Measurements from ENCODE around the gene RBM47.

RBM47 gene

GRCh38 chr4:40579983-40580382, 49.7 kb downstream of the RBM47 start:
- no peak for TF ChIP-seq EP300 (IDR thresholded peaks at IDR 0.05; ENCODE audit: borderline replicate concordance)
- no peak for TF ChIP-seq USF1 (IDR thresholded peaks at IDR 0.05)
- no peak for TF ChIP-seq FOXM1 (IDR thresholded peaks at IDR 0.05; ENCODE audit: borderline replicate concordance, low read depth)
- TF ChIP-seq RAD21 (IDR thresholded peaks at IDR 0.05; ENCODE audit: low read depth): no peak
- no peak for TF ChIP-seq TCF12 (IDR thresholded peaks at IDR 0.05; ENCODE audit: low read depth)
- TF ChIP-seq YY1 (IDR thresholded peaks at IDR 0.05; ENCODE audit: low read depth): no peak
- no peak for TF ChIP-seq ZBTB7A (IDR thresholded peaks at IDR 0.05; ENCODE audit: low read depth)
- no peak for TF ChIP-seq REST (IDR thresholded peaks at IDR 0.05; ENCODE audit: low read depth)
- TF ChIP-seq, protein P1, sequence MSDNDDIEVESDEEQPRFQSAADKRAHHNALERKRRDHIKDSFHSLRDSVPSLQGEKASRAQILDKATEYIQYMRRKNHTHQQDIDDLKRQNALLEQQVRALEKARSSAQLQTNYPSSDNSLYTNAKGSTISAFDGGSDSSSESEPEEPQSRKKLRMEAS (IDR thresholded peaks at IDR 0.05): no peak
- TF ChIP-seq CEBPB (IDR thresholded peaks at IDR 0.05): no peak

DNA sequence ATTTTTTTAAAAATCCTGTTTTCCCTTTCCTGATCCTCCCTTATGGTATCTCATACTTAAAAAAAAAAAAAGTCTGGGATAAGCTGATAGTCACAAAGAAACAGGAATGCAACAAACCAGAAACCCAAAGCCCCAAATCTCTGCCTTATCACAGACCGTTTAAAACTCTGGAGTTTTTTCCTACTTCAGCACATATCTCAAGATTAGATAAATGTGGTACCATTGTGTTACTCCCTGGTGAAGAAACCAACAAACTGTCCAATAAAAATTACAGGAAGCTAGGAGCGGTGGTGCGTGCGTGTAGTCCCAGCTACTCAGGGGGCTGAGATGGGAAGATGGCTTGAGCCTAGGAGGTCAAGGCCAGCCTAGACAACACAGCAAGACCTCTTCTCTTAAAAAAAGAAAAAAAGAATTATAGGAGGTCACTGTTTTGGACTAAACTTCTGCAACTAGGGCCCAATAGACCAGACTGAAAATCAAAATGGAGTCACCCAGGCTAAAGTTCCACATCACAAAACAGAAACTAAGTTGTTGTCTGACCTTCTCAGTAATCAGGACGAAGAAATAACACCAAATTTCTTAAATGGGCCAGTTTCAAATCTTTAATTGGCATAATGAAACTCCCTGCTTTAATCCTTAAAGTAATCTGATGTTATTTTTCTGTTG, 51.9 kb downstream of the RBM47 start:
- TF ChIP-seq TEAD4 (IDR thresholded peaks at IDR 0.05): no peak
- no peak for TF ChIP-seq ZBTB7A (IDR thresholded peaks at IDR 0.05; ENCODE audit: low read depth)
- TF ChIP-seq EGR1 (IDR thresholded peaks at IDR 0.05): no peak
- TF ChIP-seq NFIC (IDR thresholded peaks at IDR 0.05): no peak
- no peak for TF ChIP-seq TAF1 (IDR thresholded peaks at IDR 0.05; ENCODE audit: low read depth)
- no peak for TF ChIP-seq FOXM1 (IDR thresholded peaks at IDR 0.05; ENCODE audit: borderline replicate concordance, low read depth)
- TF ChIP-seq TCF12 (IDR thresholded peaks at IDR 0.05; ENCODE audit: low read depth): no peak
- no peak for TF ChIP-seq REST (IDR thresholded peaks at IDR 0.05; ENCODE audit: low read depth)
- no peak for TF ChIP-seq YY1 (IDR thresholded peaks at IDR 0.05; ENCODE audit: low read depth)
- no peak for TF ChIP-seq EP300 (IDR thresholded peaks at IDR 0.05; ENCODE audit: borderline replicate concordance)
- no peak for TF ChIP-seq CEBPB (IDR thresholded peaks at IDR 0.05)
- no peak for TF ChIP-seq USF1 (IDR thresholded peaks at IDR 0.05)
- no peak for TF ChIP-seq CREB1 (IDR thresholded peaks at IDR 0.05; ENCODE audit: low read depth)
- TF ChIP-seq, protein P1 (IDR thresholded peaks at IDR 0.05): no peak

GRCh38 chr4:40576651-40577480, 52.8 kb downstream of the RBM47 start:
- TF ChIP-seq TEAD4 (IDR thresholded peaks at IDR 0.05) (no peak), TAF1 (IDR thresholded peaks at IDR 0.05; ENCODE audit: low read depth) (no peak), TCF12 (IDR thresholded peaks at IDR 0.05; ENCODE audit: low read depth) (no peak), CREB1 (IDR thresholded peaks at IDR 0.05; ENCODE audit: low read depth) (no peak), YY1 (IDR thresholded peaks at IDR 0.05; ENCODE audit: low read depth) (no peak), USF1 (IDR thresholded peaks at IDR 0.05) (peak; percentile 82)

- TF ChIP-seq, protein P1 (IDR thresholded peaks at IDR 0.05): no peak
- TF ChIP-seq NFIC (IDR thresholded peaks at IDR 0.05): no peak
- TF ChIP-seq EP300 (IDR thresholded peaks at IDR 0.05; ENCODE audit: borderline replicate concordance): no peak
- no peak for TF ChIP-seq TCF12 (IDR thresholded peaks at IDR 0.05; ENCODE audit: low read depth)
- TF ChIP-seq EGR1 (IDR thresholded peaks at IDR 0.05): no peak
- TF ChIP-seq RAD21 (IDR thresholded peaks at IDR 0.05; ENCODE audit: low read depth): no peak
- no peak for TF ChIP-seq CEBPB (IDR thresholded peaks at IDR 0.05)
Observed at GRCh38 chr4:40575846-40576245, 53.8 kb downstream of the RBM47 start.
